ENCODE data around the gene DNER.

- TF ChIP-seq CTCF (IDR thresholded peaks at IDR 0.05), result no peak
- no peak for TF ChIP-seq EZH2 (IDR thresholded peaks at IDR 0.05; ENCODE audit: borderline replicate concordance, insufficient read depth, low read depth, low read length, poor library complexity, severe bottlenecking)
These were observed 320.4 kb downstream of the DNER start for GRCh38 chr2:229393926-229394325.
